GM21528 (cell line): ENCODE data around the gene DOCK6.

Source experiments
- ATAC-seq: cut with Tn5 transposase; IDR thresholded peaks from one replicate; pipeline ENCODE4 v1.9.1; 2021; ENCODE audit warnings: mild to moderate bottlenecking, moderate library complexity; ENCODE audit not compliant: unreplicated experiment, low FRiP score

DOCK6 gene

DNA sequence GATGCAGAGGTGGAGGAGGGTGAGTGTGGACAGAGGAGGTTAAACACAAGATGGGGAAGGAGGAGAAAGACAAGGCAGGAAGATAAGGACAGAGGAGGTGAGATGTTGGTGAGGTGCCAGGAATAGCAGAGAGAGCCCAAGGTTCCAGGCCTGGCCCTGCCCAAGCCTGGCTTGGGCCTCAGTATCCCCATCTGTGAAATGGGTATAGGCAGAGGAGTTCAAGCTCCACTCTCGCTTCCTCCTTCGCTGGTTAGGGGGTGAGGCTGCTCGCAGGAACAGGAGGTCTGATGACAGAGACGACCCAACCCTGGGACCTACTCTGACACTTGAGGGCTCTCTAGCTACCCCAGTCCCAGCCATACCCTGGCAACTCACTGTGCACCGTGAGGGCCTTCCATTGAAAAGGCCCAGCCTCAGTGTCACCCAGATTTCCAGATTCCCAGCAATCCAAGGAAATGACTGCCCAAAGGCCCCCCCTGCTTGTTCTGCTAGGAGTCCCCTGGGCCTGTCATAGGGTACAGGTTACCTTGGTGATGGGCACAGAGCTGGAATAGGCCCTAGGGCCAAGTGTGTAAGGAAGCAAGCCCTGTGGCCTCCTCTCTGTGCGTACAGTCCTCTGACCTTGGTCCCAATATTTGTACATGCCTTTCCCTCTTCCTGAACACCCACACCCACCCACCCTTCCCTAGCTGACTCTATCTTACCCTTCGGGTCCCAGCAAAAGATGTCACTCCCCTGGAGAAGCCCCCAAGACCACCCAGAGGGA is 31.5 kb downstream of the DOCK6 start:
- no peak for ATAC-seq

DNA sequence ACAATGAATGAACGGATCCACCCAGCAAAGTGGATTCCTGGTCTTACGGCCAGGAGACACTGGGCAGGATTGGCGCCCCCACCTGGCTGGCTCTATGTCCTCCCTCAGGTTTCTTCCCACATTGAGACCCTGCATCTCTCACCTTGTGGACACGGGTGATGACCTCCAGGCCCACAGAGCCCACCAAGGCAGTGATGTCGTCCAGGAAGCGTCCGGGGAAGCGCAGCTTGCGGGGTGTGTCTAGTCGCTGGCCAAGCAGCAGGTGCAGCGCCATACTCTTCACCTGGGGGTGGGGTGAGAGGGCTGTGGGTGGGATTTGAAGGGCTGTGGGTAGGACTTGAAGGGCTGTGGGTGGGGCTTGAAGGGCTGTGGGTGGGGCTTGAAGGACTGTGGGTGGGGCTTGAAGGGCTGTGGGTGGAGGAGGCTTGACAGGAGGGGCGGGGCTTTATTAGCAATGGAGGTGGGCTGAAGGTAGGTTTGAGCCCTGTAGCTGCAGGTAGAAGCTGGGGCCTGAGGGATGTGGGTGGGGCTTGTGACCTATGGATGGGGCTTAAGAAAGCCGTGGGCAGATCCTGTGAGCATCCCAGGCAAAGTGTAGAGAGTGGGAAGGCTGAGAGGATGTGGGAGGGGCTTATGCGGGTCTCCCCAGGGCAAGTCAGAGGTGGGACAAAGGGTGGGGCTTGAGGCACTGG is 35.0 kb downstream of the DOCK6 start:
- ATAC-seq = no peak

DNA sequence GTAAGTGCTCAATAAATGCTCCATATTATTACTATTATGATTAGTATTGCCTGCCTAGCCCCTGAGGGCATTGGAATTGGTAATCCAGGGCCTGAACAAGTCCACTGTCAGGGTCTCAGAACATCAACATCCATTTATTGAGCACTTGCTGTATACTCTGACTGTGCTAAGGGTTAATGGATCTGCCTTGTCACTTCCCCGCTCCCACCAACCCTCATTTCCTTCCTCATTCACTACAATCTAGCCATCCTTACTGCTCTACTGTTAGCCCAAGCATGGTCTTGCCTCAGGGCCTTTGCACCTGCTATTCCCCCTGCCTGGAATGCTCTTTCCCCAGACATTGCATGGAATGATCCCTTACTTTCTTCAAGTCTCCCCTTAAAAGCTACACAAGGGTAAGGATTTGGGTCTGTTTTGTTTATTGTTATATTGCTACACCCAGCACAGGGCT is 35.6 kb downstream of the DOCK6 start:
- no peak for ATAC-seq

DNA sequence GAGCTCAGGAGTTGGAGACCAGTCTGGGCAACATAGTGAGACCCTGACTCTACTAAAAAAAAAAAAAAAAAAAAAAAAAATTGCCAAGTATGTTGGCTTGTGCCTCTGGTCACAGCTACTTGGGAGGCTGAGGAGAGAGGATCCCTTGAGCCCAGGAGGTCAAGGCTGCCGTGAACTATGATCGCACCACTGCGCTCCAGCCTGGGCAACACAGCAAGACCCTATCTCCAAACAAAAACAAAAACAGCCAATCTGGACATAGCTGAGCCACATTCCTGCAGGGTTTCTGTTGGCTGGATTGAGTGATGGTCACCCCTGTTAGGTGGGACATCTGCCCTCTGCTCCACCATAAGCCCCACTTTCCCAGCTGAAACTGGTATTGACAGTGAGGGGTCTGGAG is 36.5 kb downstream of the DOCK6 start:
- no peak for ATAC-seq

- no peak for ATAC-seq
Measured at GRCh38 chr19:11225172-11225571, 37.2 kb downstream of the DOCK6 start.

- ATAC-seq = no peak
Measured at GRCh38 chr19:11224429-11224828, 37.9 kb downstream of the DOCK6 start.

DNA sequence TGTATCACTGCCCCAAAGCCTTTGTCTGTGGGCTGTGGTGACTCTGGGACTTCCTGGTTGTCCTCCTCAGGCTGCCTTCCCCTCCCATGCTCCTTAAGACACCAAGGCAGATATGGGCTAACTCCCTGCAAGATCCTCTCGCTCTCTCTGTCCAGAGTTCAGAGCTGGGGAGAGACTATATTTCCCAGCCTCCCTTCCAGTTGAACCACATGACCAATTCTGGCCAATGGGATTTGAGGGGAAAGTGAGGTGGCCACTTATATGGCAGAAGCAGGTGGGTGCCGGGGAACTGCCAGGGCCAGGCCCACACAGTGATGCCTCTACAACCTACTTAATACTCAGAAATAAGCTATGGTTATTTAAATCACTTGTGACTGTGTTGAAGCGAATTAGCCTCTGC is 39.1 kb downstream of the DOCK6 start:
- ATAC-seq = no peak

DNA sequence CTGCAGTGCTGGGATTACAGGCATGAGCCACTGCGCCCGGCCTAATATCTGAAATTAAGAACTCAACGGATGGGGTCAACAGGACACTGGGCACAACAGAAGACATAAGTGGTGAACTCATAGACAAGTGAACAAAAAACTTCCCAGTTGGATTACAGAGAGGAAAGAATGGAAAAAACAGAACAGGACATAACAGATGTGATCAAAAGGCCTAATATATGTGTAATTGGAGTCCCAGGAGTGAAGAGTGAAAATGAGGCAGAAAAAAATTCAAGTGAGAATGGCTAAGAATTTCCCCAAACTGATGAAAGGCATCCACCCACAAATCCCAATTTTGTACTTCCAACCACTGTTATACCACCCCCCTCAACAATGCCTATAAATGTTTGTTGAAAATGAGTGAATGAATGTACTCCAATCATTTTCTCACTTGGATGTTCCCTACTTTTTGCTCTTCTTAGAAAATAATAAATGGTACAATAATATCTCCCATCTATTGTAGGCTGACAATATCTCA is 41.2 kb downstream of the DOCK6 start:
- no peak for ATAC-seq

DNA sequence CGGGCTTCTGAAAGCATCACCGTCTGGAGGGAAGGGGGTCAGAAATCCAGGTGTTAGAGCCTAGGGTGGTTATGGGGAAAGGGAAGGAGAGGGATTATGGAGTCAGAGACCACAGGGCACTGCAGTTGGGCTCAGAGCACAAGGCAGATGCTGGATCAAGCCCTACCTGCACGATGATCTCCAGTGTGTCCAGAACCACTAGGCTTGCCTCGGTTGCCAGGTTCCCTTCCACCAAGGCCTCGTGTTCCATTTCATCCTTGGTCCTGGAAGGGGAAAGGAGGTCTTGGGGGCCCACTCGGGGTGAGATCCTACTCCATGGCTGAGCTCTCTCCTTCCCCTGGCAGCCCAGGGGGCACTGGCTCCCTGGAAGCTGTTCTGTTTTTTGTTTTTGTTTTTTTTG is 47.9 kb downstream of the DOCK6 start:
- no peak for ATAC-seq

- no peak for ATAC-seq
Measured at GRCh38 chr19:11210656-11210928, 51.7 kb downstream of the DOCK6 start.

- no peak for ATAC-seq
Measured at GRCh38 chr19:11209839-11210655, 52.3 kb downstream of the DOCK6 start.

- no peak for ATAC-seq
Measured at GRCh38 chr19:11208561-11209471, 53.5 kb downstream of the DOCK6 start.

DNA sequence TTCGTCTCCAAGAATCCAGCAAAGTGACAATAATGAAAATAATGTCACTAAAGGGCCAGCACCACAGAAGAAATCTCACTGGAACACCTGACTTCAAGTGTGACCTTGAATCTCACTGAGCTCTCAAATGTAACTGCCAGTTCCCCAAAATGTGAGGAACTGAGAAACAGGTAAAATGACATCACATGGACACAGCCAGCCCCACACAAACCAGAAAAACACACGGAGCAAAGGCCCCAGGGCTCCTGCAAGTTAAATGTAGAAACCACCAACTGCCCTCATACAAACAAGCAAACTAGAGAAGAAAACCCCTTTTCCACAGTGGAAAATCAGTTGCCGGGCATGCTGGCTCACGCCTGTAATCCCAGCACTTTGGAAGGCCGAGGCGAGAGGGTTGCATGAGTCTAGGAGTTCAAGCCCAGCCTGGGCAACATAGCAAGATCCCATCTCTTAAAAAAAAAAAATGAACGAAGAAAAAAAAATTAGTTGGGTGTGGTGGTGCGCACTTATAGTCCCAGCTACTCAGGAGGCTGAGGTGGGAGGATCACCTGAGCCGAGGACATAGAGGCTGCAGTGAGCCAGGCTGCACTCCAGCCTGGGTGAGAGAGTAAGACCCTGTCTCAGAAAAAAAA is 56.3 kb downstream of the DOCK6 start:
- no peak for ATAC-seq

GRCh38 chr19:11204943-11205349 is 57.4 kb downstream of the DOCK6 start:
- no peak for ATAC-seq

DNA sequence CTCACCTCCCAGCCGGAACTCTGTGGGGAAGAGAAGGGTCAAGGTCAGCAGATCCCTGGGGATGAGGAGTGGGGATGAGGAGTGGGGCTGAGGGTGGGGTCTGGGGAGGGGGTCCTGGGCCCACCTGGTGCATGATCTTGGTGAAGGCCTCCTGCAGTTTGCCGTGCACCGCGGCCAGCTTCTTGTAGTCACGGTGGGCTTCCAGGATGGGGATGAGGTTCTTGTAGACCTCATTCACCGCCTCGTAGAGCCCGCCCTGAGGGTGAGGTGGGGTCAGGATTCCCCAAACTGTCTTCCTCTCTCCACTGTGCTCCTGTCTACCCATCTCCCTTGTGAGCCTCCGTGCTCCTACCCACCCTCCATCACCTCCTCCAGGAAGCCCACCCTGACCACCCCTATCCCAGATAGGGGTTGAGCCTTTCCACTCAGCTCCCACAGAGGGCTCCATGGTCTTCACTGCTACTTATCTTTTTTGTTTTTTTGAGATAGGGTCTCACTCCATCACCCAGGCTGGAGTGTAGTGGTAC is 58.2 kb downstream of the DOCK6 start:
- ATAC-seq = no peak

- ATAC-seq = no peak
Measured at GRCh38 chr19:11203194-11204075, 58.9 kb downstream of the DOCK6 start.

DNA sequence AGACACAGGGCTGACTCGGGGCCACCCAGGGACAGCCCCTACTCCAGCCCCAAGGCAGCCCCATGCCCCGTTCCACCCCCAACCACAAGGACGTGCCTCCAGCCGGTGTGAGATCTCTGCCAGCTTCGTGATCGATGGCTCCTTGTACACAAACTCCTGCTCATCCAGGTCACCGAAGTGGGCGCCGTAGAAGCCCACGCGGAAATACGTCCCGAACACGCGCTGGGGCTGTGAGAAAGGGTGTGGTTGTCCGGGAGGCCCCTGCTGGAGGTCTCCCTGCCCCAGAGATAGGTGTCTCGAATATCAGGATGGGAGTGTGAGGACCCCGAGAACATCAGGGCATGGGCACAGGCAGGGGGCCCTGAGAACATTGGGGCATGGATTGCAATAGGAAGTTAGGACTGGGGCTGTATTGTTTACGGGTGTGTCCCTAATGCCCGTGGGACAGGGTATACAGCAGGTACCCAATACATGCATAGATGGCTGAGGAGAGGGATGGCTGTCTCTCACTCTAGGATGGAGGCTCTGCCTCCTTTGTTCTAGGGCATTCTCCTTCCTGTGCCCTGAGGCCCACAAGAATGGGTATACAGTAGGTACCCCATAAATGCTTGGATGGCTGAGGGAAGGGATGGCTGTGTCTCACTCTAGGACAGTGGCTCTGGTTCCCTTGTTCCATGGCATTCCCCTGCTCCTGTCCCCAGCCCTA is 59.7 kb downstream of the DOCK6 start:
- no peak for ATAC-seq

DNA sequence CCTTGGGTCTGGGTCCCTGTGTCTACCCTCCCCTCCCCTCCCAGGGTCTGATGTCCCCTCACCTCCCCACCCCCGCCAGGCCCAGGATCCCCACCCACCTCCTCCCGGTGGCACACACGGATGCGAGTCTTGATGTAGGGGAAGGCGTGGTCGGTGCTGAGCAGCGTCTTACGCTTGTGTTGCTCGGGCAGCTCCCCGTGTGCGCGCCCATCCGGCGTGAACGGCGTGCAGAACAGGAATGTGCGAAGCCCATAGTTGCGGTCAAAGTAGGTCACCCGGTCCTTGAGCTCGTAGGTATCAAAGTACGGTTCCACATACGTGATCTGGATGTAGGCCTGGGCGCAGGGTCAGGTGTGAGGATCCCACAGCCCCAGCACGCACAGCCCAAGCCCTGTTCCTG is 60.5 kb downstream of the DOCK6 start:
- ATAC-seq = no peak
